Activated CD4-positive, alpha-beta T cell treated with anti-CD3 and anti-CD28 coated beads, Interleukin-2, amount 10 ng/mL, durations not matched to agents 7 days and 5 days (primary cell): Measurements from ENCODE around the gene WDR90. TPM values are rescaled to one million over a fixed set of nuclear protein-coding genes. Genes with fewer than 3 reads are reported as not detected.

Source experiments
- CTCF ChIA-PET: fragments of 350-600 bp; sonication (Branson Sonifier 250); formaldehyde crosslinking; loops from one replicate; lab custom pipeline; 2021; ENCODE audit warnings: antibody characterized with exemption; lab: Charles Lee
- POLR2A ChIA-PET: fragments of 350-600 bp; sonication (Branson Sonifier 250); formaldehyde crosslinking; loops from one replicate; lab custom pipeline; 2021; ENCODE audit warnings: antibody characterized with exemption; lab: Charles Lee
- DNase-seq: peaks from one replicate; pipeline ENCODE4 v3.0.0-alpha.2; 2020
- H3K27ac Mint-ChIP-seq: one replicate; pipeline ENCODE4 v1.8.0; 2021; ENCODE audit warnings: mild to moderate bottlenecking, moderate library complexity, mixed read lengths
- H3K27me3 Mint-ChIP-seq: one replicate; pipeline ENCODE4 v1.8.0; 2021; ENCODE audit warnings: mixed read lengths
- H3K36me3 Mint-ChIP-seq: one replicate; pipeline ENCODE4 v1.8.0; 2021; ENCODE audit warnings: low read depth, mixed read lengths
- H3K4me1 Mint-ChIP-seq: one replicate; pipeline ENCODE4 v1.8.0; 2021; ENCODE audit warnings: mixed read lengths
- H3K4me3 Mint-ChIP-seq: one replicate; pipeline ENCODE4 v1.8.0; 2021; ENCODE audit warnings: mild to moderate bottlenecking, moderate library complexity, mixed read lengths
- H3K9me3 Mint-ChIP-seq: one replicate; pipeline ENCODE4 v1.8.0; 2021; ENCODE audit warnings: mixed read lengths
- total RNA-seq, 2 experiments: library from RNA; stranded (reverse); gene quantifications; one replicate each; pipeline ENCODE4 v1.2.3, GENCODE V29; 2021

The WDR90 gene
- total RNA-seq, 2 experiments from 2014 or later: 54.9 to 81.6 TPM

GRCh38 chr16:695355-696089 lies 46.4 kb downstream of the WDR90 start:
- DNase-seq: peak; percentile 65
- POLR2A ChIA-PET: interaction anchor here (0.5 to 1.0 kb wide), 2 partner anchors 26 to 311 kb away, joined by 3 read pairs; no protein-coding TSS in a partner anchor
- CTCF ChIA-PET: interaction anchor here (0.8 to 2.1 kb wide), 6 partner anchors 10 to 28 kb away, joined by 3 to 7 read pairs (median 4); partner anchors contain the start of gene METRN
- Mint-ChIP-seq H3K27ac (peak overlapping the region; percentile 87), H3K36me3 (peaks cover 4% of the 10 kb centered on the region), H3K9me3 (no peaks in the 10 kb centered on the region), H3K27me3 (peaks cover 17% of the 10 kb centered on the region), H3K4me1 (peaks cover 30% of the 10 kb centered on the region), H3K4me3 (peak overlapping the region; percentile 75)

GRCh38 chr16:698911-699671 lies 49.9 kb downstream of the WDR90 start:
- Mint-ChIP-seq H3K36me3 (no peaks in the 10 kb centered on the region), H3K27me3 (peaks cover 25% of the 10 kb centered on the region), H3K4me1 (peaks cover 22% of the 10 kb centered on the region), H3K4me3 (peak overlapping the region; percentile 45), H3K9me3 (no peaks in the 10 kb centered on the region), H3K27ac (no peak overlapping the region)
- POLR2A ChIA-PET: no interaction called here
- peak; percentile 35 for DNase-seq
- CTCF ChIA-PET: no interaction called here

DNA sequence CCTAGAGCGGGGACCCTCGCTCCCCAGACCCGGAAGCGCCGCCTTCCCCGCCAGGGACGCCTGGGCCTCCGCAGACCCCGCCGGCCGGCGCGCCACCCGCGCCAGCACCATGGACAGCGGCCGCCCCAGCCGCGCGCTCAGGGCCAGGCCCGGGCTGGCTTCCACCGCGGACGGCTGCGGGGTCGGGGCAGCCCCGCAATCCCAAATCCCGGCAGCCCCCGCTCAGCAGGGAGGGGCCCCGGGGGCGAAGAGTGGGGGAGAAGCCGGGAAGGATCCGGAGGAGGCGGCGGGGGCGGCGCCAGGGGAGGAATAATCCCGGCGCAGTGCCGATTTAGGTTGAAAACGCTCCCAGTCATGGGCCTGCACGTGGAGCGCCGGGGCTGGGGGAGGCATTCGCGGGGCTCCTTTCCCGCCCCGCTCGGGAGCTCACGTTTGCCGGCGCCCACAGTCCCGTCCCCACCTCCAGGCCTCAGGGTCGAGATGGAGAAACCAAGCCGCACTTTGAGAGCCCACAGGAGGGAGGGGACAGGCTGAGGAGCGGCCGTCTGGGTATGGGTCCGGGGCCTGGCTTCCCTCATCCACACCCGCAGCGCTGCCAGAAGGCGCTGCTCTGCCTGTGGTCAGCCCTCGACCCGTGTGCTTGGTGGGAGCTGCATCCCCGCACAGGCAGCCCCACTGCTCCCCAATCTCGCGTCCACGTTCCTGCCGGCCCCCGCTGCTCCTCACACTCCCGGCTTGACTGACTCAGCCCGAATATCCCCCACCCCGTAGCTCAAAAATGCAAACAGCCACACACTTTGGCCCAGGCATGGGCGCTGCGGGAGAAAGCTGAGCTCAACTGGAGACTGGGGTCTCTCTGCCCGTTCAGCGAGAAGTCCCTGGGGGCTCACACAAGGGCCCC lies 51.8 kb downstream of the WDR90 start:
- Mint-ChIP-seq H3K27ac (no peak overlapping the region), H3K36me3 (no peaks in the 10 kb centered on the region), H3K9me3 (no peaks in the 10 kb centered on the region), H3K27me3 (peaks cover 27% of the 10 kb centered on the region), H3K4me1 (peaks cover 14% of the 10 kb centered on the region), H3K4me3 (no peak overlapping the region)
- CTCF ChIA-PET: interaction anchor here (1.0 to 1.3 kb wide), 2 partner anchors 11 kb away, joined by 3 to 4 read pairs; partner anchors contain the start of gene WDR24
- peak; percentile 41 for DNase-seq
- POLR2A ChIA-PET: no interaction called here

DNA sequence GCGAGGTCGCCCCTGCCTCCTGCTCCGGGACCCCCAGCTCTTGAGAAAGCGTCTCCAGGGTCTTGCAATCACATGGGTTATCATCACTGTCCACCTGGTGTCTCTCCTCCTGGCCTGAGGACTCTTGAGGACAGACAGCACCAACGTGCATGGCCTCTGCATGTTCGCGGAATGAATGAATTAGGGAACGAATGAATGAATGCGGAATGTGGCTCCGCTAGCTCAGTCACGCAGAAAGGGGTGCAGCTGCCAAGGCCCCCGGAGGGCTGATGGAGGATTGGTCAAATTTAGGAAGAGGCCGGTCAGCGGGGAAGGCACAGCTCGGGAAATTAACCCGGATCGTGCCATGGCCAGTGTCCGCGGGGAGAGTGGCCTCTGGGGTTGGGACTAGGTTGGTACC lies 53.2 kb downstream of the WDR90 start:
- H3K9me3 Mint-ChIP-seq: no peaks in the 10 kb centered on the region
- H3K27me3 Mint-ChIP-seq: peaks cover 39% of the 10 kb centered on the region
- peaks cover 12% of the 10 kb centered on the region for H3K4me1 Mint-ChIP-seq
- H3K4me3 Mint-ChIP-seq: no peak overlapping the region
- ChIA-PET POLR2A (no interaction called here), CTCF (interaction anchor here (0.5 to 2.8 kb wide), 4 partner anchors 11 to 1226 kb away, joined by 3 to 12 read pairs (median 3); no protein-coding TSS in a partner anchor)
- no peak for DNase-seq
- H3K27ac Mint-ChIP-seq: no peak overlapping the region
- no peaks in the 10 kb centered on the region for H3K36me3 Mint-ChIP-seq

GRCh38 chr16:703406-703805 lies 54.2 kb downstream of the WDR90 start:
- POLR2A ChIA-PET: no interaction called here
- Mint-ChIP-seq H3K27ac (no peak overlapping the region), H3K4me1 (peaks cover 12% of the 10 kb centered on the region), H3K4me3 (no peak overlapping the region), H3K9me3 (no peaks in the 10 kb centered on the region), H3K36me3 (no peaks in the 10 kb centered on the region), H3K27me3 (peaks cover 47% of the 10 kb centered on the region)
- DNase-seq: no peak
- CTCF ChIA-PET: interaction anchor here (1.0 to 2.8 kb wide), 3 partner anchors 10 to 29 kb away, joined by 3 to 12 read pairs (median 5); partner anchors contain the start of gene HAGHL

GRCh38 chr16:704047-704446 lies 54.9 kb downstream of the WDR90 start:
- Mint-ChIP-seq H3K9me3 (no peaks in the 10 kb centered on the region), H3K4me3 (no peak overlapping the region), H3K36me3 (no peaks in the 10 kb centered on the region), H3K4me1 (peaks cover 9% of the 10 kb centered on the region), H3K27ac (no peak overlapping the region), H3K27me3 (peaks cover 50% of the 10 kb centered on the region)
- ChIA-PET POLR2A (no interaction called here), CTCF (interaction anchor here (0.8 to 2.8 kb wide), 3 partner anchors 9 to 81 kb away, joined by 3 to 12 read pairs (median 5); no protein-coding TSS in a partner anchor)
- DNase-seq: no peak

DNA sequence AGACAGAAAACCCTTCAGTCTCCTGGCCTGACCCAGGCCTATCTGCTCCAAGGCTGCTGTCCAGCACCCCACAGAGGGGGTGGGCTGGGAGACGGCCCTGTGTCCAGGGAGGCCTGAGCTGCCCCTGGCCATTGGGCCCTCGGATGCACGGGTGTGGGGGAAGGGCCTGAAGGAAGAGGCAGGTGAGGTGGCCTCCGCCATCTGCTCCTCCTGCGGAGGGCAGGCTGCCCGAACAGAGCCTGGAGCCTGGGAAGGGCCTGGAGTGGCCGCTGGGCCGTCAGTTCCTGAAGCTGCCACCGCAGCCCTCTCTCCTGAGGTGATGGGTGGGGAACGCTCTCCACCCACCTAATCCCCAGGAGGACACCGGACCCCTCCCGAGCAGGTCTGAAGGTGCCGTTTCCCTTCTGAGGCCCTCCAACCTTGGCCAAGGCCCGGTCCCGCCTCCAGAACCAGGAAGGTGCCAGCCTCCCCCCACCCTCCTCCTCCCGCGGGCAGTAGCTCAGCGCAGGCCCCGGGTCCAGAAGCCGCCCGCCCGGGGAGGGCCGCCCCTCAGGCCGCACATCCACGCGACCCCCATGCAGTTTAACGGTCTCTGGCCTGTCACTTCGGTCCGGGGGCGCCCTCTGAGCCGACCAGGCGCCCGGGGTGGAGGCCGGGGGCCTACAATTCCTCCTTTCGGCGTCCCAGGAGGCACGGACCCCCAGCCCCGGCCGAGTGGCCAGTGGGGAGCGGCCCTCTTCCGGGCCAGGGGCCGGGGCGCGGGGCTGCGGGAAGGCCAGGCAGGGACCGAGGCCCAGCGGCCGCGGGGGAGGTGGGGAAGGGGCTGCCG lies 55.6 kb downstream of the WDR90 start:
- POLR2A ChIA-PET: no interaction called here
- H3K27me3 Mint-ChIP-seq: peaks cover 55% of the 10 kb centered on the region

DNA sequence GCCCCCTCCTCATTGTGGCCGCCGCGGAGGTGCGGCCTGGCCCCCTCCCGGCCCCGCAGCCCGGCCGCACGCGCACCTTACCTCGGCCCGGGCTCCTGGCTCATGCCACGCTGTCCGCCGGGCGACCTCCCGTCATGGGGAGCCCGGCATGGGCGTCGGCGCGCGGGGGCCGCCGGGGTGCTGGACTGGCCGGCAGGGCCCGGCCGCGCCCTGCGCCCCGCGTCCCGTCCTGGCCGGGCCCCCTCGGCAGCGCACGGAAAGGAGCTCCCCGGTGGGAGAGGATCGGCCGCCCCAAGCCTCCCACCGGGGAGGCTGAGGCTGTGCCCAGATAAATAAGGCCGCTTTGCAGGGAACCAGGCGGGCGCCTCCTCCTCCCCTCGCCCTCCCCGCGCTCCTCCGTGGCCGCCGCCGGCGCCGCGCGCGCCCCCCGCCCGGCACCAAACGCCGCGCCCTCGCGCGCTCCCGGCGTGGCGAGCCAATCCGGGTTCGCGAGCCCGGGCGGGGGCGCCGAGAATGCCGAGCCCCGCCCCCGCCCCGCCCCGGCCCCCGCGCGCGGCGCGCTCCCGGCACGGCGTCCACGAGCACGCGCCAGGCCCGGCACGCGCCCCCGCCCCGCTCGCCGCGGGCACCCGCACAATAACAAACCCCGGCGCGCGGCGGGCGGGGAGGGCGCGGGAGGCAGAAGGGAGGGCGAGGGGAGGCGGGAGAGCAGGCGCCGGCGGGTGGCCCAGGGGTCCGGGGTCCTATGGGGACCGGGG lies 56.4 kb downstream of the WDR90 start, which contains the start of gene FBXL16:
TSS of gene FBXL16 (minus strand) at position 371 of the 758 bp plus-strand sequence. CDS start 8,396 bp downstream, outside the sequence.
- peaks cover 2% of the 10 kb centered on the region for H3K4me1 Mint-ChIP-seq
- no peak for DNase-seq
- CTCF ChIA-PET: no interaction called here
- H3K4me3 Mint-ChIP-seq: no peak within 1 kb of the TSS
- peak within 1 kb of the TSS; percentile 31 for H3K27ac Mint-ChIP-seq
- H3K9me3 Mint-ChIP-seq: no peaks in the 10 kb centered on the region
- POLR2A ChIA-PET: no interaction called here
- peaks cover 54% of the 10 kb centered on the region for H3K27me3 Mint-ChIP-seq
- H3K36me3 Mint-ChIP-seq: no peaks in the 10 kb centered on the region

More for the DNA sequence above, 55.6 kb downstream of the WDR90 start:
- Mint-ChIP-seq H3K4me3 (no peak overlapping the region), H3K36me3 (no peaks in the 10 kb centered on the region), H3K9me3 (no peaks in the 10 kb centered on the region), H3K4me1 (peaks cover 4% of the 10 kb centered on the region), H3K27ac (no peak overlapping the region)
- DNase-seq: no peak
- CTCF ChIA-PET: interaction anchor here (0.8 to 2.8 kb wide), 3 partner anchors 8 to 80 kb away, joined by 3 to 12 read pairs (median 5); no protein-coding TSS in a partner anchor

DNA sequence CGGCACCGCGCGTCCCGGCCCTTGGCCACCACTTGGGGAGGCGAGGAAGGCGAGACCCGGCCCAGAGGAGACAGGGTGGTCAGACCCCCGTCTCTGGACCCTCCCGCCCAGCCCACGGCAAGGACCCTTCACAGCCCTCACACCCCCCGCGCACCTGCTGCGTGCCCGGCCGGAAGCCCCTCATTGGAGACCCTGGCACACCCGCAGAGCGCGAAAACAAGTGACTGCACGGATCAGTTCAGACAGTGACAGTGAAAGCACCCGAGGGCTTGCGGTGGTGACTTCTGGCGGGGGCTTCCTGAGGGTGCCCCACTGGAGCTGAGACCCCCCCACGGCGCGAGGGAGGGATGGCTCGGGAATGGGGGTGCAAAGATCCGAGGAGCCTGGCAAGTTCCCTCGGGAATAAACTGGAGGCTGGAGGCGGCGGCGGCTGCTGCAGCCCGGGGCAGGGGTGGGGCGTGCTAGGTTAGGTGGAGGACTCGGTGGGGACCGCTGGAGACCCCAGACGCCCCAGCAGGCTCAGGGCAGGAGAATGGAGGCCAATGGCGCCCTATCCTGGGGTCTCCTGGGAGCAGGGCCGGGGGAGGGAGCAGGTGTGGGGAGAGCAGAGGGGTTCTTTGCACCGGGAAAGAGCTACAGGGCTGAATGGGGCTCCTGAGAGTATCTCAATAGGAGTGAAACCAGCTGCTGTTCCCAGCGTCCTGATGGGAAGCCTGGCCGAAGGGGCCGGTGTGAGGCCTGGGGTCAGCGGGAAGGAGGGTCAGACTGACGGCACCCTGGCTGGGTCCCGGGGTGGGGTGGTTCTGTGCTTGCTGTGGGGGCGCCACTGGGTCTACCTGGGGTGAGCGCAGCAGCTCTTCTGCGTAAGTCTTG lies 57.3 kb downstream of the WDR90 start:
- ChIA-PET POLR2A (interaction anchor here (0.6 to 0.8 kb wide), 2 partner anchors 82 to 999 kb away, joined by 3 to 4 read pairs; partner anchors contain the start of genes CHTF18 and RPUSD1), CTCF (no interaction called here)
- no peak overlapping the region for H3K4me3 Mint-ChIP-seq
- no peaks in the 10 kb centered on the region for H3K9me3 Mint-ChIP-seq
- peaks cover 51% of the 10 kb centered on the region for H3K27me3 Mint-ChIP-seq
- no peaks in the 10 kb centered on the region for H3K36me3 Mint-ChIP-seq
- peak overlapping the region; percentile 31 for H3K27ac Mint-ChIP-seq
- H3K4me1 Mint-ChIP-seq: peaks cover 2% of the 10 kb centered on the region
- DNase-seq: no peak

DNA sequence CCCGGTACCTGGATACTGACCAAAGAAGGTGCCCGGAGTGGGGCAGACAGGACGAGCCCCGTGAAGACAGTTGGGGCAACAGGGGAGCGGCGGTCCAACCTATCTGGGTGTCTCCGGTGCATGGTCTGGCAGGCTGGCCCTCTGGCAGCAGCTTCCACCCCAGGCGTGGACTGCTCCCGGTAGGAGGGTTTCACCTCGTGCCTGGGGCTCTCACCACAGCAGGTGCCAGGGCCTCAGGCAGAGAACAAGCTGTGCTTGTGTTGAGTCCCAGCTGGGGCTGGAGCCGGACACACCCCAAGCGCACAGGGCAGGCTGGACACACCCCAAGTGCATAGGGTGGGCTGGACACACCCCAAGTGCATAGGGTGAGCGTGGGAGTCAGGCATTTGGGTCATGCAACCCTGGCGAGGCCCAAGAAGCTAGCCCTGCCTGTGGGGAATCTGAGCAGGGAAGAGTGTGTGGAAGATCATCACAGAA lies 57.9 kb downstream of the WDR90 start:
- peaks cover 2% of the 10 kb centered on the region for H3K4me1 Mint-ChIP-seq
- CTCF ChIA-PET: no interaction called here
- POLR2A ChIA-PET: interaction anchor here (0.6 to 0.8 kb wide), 2 partner anchors 81 to 998 kb away, joined by 3 to 4 read pairs; partner anchors contain the start of genes CHTF18 and RPUSD1
- H3K9me3 Mint-ChIP-seq: no peaks in the 10 kb centered on the region
- no peaks in the 10 kb centered on the region for H3K36me3 Mint-ChIP-seq
- no peak overlapping the region for H3K27ac Mint-ChIP-seq
- no peak overlapping the region for H3K4me3 Mint-ChIP-seq
- DNase-seq: no peak
- peaks cover 49% of the 10 kb centered on the region for H3K27me3 Mint-ChIP-seq
